Iris pigment epithelial cell (primary cell): ENCODE results near the gene DHRS7B.
"Not testable (repeated sequence)": the region's sequence is repeated elsewhere in the genome, so short reads cannot be mapped to it uniquely, and the experiment has no call there.

Experiments
- DNase-seq: peaks from one replicate; pipeline ENCODE4 v3.0.0-alpha.2; 2011; ENCODE audit warnings: low read depth

The DHRS7B gene

DNA sequence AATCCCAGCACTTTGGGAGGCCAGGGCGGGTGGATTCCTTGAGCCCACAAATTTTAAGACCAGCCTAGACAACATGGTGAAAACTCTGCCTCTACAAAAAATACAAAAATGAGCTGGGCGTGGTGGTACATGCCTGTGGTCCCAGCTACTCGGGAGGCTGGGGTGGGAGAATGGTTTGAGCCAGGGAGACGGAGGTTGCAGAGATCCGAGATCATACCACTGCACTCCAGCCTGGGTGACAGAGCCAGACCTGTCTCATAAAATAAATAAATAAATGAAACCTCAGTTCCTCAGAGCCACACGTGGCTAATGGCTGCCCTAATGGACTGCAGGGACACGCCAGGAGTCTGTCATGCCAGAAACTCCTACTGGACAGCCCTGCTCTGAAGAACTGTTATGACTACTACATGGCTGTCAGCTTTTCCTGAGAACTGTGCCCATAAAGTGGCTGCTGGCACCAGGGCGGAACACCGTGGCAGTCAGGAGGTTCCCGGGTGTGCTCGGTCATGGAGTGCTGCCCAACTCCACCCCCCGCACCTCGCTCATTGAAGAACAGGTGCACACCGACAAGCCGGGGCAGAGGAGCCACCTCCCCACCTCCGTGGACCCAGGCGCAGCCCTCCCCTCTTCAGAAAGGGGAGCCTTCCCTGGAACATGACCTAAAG, 82.9 kb downstream of the DHRS7B start:
- DNase-seq, result no peak

- no peak for DNase-seq
These were observed 83.8 kb downstream of the DHRS7B start for GRCh38 chr17:21210411-21211076.

- DNase-seq, result no peak
These were observed 85.2 kb downstream of the DHRS7B start for GRCh38 chr17:21211825-21212479.

- DNase-seq, result no peak
These were observed 86.3 kb downstream of the DHRS7B start for GRCh38 chr17:21212826-21213637.

DNA sequence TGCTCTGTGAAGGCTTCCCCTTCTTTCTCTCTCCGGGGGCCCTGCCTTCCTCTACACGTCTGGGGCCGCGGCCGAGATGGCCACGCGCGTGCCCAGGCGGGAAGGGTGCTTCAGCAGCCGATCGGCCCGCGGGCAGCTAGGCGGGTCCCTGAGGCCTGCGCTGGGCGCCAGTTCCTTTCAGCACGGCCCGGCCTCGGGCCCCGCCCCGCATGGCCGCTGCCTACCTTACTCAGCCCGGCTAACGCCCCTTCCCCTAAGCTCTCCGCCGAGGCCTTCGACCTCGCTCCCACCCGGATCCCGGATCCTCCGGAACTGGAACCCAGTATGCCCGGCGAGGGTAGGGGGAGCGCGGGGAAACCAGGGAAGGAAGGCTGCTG, 86.9 kb downstream of the DHRS7B start:
- peak; percentile 35 for DNase-seq

DNA sequence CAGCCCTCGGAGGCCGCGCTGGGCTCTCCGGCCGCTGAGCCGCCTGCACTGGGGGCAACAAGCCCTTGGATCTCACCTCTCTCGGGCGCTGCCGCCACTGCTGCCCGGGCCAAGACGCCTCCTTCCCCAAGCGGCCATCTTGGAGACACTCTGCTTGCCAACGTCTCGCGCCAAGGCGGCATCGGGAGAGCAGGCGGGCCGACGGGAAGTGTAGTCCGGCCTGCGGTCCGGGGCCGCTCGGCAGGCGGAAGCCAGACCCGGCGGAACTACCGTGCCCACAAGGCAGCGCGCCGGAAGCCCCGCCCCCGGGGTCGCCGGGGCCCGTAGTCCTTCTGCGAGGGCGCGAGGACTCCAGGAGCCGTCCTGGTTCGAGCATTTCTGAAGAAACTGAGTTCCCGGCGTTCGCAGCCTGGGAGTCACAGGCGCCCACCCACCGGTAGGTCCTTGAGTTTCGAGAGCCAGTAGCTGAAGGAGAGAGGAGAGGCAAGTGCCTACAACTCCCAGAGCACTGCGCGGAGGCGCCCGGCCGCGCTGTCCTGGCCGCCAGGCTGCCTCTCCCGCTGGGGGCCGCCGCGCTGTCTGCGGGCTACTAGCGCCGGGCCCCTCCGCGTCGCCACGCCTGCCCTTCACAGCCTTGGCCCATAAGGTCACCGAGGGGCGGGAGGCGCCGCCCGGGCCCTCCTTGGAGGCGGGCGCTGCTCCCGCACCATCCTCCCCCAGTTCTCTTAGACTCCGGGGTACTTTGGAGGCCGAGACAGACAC, 87.4 kb downstream of the DHRS7B start, which contains the start of gene TMEM11:
Gene TMEM11, minus strand, starts transcription at position 147 of the 762 bp plus-strand sequence. Its CDS starts 9 bp downstream, at position 138.
- DNase-seq, result peak; percentile 98

GRCh38 chr17:21214777-21215541, 88.2 kb downstream of the DHRS7B start:
- DNase-seq, result peak; percentile 27

- DNase-seq, result peak; percentile 23
These were observed 89.2 kb downstream of the DHRS7B start for GRCh38 chr17:21215935-21216334.

GRCh38 chr17:21217346-21217745, 90.6 kb downstream of the DHRS7B start:
- no peak for DNase-seq

DNA sequence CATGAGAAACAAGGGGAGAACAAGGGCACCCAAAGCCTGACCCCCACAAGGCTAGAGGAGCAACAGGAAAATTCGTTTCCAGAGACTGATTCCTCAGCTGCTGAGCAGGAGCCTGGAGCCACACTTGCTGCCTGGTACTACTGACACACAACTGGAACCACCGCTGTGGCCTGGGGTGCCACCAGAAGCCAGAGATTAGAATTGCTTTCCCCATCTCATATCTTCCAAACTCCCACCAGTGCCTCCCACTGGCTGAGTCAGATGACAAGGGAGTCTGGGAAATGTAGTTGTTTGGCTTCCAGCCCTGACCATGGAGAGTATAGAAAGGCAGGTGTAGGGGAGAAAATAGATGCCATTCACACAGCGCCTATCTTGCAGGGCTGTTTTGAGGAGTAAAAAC, 91.3 kb downstream of the DHRS7B start:
- DNase-seq, result peak; percentile 27

DNA sequence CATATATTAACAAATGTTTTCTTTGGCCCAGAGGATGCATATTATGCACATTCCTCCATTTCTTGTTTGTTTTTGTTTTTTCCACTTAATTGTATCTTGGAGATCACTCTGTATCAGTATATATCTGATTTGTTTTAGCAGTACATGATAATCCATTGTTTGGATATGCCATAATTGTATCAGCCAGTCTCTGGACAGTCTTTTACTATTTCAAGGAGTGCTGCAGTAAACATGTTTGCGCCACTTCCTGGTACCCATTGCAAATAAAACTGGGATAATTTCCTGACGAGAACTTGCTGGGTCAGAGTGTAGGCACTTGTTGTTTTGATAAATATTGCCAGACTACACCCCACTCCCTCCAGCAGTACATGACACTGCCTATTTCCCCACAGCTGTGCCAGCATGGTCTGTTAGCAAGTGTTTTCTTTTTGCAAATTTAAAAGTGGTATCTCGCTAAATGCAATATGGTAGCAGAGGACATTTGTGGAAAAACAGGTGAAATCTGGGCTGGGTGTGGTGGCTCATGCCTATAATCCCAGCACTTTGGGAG, 92.1 kb downstream of the DHRS7B start:
- no peak for DNase-seq

GRCh38 chr17:21223086-21223485, 96.3 kb downstream of the DHRS7B start:
- no peak for DNase-seq

- not testable (repeated sequence) for DNase-seq
These were observed 100.5 kb downstream of the DHRS7B start for GRCh38 chr17:21227277-21227676.

GRCh38 chr17:21228111-21228510, 101.3 kb downstream of the DHRS7B start:
- no peak for DNase-seq

DNA sequence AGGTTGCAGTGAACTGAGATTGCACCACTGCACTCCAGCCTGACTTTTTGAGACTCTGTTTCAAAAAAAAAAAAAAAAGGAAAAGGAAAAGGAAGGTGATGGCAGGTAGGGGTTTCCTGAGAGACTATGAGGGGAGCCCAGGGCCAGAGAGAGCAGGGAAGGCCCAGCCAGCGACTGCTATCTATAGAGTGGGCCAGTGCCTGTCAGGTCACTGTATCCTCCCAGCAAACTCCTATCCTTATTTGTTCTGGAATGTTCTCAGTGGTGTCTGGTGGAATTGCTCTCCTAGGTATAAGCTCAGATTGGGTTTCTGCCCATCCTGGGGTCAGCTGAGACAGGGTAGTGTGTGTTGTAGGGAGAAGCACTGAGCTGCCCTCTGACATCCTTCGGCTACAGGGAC, 102.1 kb downstream of the DHRS7B start:
- no peak for DNase-seq

GRCh38 chr17:21231533-21231932, 104.8 kb downstream of the DHRS7B start:
- no peak for DNase-seq

GRCh38 chr17:21232033-21232749, 105.4 kb downstream of the DHRS7B start:
- DNase-seq, result no peak

- DNase-seq, result no peak
These were observed 107.0 kb downstream of the DHRS7B start for GRCh38 chr17:21233581-21234347.

GRCh38 chr17:21235921-21236320, 109.2 kb downstream of the DHRS7B start:
- DNase-seq, result no peak
